ENCODE data around the gene EVA1A.

EVA1A gene

DNA sequence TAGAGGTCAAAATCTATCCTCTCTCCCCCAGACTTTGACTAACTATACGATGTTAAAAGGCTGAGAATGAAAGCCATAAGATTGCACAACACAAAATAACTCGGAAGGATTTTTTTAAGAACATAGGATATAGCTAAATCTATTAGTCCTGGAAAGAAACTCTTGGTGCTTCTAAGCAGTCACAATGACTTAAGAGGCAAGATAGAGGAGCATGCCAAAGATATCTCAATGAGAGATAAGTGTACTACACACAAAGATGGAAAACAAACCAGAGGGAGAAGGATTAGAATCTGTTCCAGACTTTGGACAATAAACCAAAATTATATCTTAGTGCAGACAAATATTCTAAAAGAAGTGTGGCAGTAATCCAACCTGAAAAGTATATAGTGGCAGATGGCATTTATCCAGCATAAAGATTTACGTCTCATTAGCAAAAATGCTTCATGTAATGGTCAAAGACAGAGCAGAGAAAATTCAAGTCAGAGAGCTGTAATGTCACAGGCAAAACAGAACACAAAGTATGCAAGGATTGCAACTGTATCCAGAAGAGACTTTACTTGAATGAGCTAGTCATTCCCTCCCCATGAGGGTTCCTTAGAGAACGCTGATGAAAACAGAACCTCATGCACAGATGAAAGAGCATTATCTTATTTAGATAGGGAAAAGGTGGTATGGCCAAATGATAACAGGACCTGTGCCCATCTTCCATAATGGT, 28.8 kb upstream of the EVA1A start:
- DNase-seq (ENCODE audit: low read depth) = no peak

DNA sequence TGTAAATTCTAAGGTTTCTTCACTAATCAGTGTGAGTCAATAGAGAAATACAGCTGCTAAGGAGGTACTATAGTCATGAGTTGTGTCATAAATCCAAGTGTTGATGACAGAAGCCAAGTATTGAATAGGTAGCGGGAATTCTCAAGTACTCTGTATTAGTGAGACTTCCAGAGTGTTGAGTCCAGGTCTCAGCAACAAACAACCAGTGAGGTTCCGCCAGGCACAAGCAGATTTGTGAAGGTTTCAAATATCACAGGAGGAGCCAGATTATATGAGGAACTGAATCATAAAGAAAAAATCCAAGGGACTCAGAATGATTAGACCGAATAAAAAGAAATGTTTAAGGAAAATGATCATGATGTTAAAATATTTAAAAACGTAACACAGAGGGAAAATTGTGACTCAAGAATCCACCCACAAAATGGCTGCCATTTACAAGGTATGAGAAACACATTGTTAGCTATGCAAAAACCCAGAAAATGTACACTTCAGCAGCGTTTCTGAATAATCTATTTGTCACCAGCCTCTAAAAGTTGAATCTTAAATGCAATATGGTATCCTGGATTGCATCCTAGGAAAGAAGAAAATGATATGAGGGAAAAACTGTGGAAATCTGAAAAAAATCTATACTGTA, 27.3 kb upstream of the EVA1A start:
- DNase-seq (ENCODE audit: low read depth) = peak; percentile 67

DNA sequence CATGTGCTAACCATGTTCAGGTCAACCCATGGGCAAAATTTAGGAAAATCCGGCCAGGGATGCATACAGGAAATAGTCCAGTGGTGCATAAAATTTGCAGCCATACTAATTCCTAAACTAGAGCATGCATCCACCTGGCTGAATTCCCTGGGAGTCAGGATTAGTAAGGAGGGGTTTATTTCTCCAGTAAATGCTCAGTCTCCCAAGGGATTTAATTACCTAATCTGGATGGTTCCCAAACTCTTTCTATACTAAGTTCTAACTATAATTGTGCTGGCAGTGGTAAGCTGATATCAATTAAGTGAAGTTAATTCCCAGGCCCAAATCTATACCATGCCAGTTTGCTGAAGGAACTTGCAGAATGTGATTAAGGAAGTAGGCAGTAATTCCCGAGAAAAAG, 26.2 kb upstream of the EVA1A start:
- DNase-seq (ENCODE audit: low read depth) = no peak

DNA sequence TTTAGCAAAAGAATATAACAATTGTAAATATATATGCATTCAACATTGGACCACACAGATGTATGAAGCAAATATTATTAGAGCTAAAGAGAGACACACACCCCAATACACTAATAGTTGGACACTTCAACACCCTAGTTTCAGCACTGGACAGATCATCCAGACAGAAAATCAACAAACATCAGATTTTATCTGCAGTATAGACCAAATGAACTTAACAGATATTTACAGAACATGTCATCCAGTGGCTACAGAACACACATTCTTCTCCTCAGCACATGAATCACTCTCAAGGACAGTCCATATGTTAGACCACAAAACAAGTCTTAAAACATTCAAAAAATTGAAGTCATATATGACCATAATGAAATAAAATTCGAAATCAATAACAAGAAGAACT, 22.1 kb upstream of the EVA1A start:
- no peak for DNase-seq (ENCODE audit: low read depth)

DNA sequence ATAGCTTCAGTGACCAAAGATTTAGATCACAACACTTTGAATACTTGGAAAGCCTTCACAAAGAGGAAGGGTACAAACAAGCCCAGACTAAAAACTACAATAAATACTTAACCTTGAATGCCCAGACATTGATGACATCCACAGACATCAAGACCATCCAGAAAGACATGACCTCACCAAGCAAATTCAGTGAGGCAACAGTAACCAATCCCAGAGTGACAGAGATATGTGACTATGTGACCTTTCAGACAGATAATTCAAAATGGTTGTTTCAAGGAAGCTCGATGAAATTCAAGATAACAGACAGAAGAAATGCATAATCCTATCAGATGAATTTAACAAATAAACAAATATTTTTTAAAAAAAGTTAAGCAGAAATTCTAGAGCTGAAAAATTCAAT, 19.9 kb upstream of the EVA1A start:
- no peak for DNase-seq (ENCODE audit: low read depth)

DNA sequence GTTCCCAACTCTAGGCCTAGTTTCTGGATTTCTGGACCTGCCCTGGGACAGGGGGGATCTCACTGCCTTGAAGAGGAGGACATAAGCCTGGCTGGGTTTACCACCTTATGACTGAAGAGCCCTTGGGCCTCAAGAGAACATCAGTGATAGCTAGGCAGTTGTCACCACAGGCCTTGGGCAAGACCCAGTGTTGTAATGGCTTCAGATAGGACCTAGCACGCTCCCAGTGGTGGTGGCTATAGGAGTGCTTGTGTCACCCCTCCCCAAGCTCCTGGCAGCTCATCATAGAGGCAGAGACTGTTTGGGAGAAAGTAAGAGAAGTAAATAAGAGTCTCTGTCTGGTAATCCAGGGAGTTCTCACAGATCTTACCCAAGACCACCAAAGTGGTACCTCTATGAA, 19.4 kb upstream of the EVA1A start:
- no peak for DNase-seq (ENCODE audit: low read depth)

DNA sequence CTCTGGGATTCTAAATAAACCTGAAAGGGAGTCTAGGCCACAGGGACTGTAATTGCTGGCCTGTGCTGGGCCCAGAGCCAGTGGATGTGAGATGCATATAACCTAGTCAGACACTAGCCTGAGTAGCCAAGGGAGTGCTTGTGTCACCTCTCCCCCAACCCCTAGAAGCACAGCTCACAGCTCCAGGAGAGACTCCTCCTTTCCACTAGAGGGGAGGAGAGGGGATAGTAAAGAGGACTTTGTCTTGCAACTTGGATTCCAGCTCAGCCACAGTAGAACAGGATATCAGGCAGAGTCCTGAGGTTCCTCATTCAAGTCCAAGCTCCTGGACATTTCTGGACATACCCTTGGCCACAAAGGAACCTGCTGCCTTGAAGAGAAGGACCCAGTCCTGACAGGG, 18.4 kb upstream of the EVA1A start:
- DNase-seq (ENCODE audit: low read depth) = no peak

DNA sequence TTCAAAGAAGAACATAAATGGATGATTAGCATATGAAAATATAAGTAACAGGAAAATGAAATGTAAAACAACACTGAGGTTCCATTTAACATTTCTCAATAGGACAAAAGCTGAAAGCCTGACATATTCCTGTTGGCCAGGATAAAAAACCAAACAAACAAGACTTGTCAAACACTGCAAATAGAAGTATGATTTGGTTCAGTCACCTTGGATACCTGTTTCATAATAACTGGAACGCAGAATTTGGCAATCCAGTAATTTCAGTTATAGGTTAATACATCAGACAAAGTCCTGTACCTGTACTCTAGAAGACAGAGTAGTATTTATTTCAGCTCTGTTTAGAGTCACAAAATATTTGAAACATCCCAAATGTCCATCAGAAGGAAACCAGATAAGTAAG, 16.5 kb upstream of the EVA1A start:
- DNase-seq (ENCODE audit: low read depth) = no peak

DNA sequence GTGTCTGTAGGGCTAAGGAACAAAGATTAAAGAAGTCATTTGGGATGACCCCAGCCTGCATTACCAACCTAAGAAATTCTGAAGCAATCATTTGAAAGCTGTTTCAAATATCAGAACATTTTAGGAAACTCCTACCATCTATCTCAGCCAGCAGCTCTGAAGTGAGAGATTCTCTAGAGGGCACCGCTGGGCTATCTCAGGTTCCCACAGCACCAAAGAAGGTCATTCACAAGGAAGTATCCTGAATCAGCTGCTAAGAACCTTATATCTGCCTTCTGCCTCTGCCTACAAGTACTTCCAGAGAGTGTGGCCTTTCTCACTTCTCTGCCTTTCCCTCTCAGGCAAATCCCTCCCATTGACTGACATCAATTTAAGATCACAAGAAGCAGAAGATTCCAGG, 13.4 kb upstream of the EVA1A start:
- no peak for DNase-seq (ENCODE audit: low read depth)

DNA sequence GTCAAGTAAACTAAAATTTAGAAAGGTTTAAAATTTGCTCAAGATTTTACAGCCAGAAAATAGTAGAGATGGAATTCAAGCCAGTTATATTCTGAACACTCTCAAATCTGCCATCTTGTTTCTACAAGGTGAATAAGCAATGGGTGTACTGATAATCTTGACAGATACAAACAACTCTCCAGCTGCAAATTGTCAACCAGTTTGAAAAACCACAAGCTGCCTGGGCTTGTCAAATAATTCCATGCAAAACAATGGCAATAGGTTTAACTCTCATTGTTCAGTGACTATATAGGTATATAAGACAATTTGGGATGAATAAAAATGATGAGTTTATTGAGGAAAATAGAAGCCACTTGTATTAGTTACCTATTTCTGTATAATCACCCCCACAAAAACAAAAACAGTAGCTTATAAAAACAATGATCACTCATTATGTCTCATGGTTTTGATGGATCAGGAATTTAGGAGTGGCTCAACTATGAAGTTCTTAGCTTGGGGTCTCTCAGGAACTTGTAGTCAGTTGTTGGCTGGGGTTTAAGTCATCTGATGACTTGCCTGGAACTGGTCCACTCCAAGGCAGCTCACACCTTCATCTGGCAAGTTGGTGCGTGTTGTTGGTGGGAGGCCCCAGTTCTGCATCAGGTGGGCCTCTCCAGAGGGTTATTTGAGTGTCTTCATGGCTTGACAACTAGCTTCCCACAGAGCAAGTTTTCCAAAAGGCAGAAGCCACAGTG, 12.6 kb upstream of the EVA1A start:
- no peak for DNase-seq (ENCODE audit: low read depth)

DNA sequence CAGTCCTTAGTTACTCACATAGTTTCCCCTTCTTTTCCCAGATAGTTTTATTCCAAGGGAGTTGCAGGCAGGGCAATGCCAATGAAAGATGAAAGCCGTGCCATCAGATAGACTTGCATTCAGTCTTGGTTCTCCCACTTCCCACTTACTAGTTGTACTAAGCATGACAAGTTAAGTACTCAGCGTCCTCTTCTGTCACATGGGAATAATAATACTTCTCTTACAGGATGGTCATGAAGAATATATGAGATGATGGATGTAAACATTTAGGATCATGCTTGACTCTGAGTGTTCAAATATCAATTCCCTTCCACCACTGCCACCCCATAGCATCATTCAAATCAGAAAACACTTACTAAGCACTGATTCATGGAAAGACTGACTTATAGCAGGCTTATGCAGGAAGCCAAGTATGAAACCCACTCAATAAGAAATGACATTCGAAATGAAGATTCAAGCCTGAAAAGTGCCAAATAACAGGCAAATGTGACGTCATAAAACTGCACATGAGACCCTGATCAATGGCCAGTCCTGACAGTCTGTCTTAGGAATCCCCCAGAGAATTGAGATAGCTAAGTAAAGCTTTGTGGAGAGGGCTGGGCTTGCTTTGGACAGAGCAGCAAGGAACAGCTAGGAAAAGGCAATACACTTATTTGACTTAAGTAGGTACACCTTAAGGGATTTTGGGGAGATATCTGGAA, 11.1 kb upstream of the EVA1A start:
- DNase-seq (ENCODE audit: low read depth) = peak; percentile 69

DNA sequence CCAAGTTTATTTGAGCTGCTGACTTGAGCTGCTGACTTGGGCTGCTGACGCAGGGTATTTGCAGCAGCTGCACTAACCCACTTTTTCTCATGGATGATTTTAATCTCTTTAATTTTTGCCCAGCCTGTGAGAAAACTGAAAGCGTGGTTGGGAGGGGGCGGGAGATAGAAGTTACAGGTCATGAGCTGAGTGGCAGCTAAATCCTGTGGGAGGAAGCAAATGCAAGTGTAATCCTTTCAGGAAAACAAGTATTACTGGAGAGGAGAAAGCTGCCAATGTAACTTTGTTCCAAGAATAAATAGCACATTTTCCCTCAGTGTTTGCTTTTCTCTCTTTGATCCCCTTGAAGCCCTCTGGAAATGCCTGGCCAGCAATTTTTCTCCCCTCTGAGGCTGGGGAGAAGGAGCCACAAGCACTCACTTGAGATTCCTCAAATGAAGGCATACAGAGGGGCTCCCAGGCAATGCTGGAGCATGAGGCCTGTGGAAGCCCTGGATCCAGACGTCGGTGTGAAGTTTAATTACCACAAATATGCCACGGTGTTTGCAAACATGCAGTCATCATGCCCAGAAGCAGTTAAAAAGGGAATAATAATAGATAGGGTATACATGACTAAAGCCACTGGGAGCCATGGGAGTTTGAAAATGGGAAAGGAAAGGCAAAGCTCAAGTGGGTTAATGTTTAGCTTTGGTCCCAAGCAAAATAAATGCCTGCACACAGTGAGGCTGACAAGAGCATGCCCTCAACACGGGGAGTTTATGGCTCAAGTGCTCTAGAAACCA, 10.4 kb upstream of the EVA1A start:
- peak; percentile 75 for DNase-seq (ENCODE audit: low read depth)

DNA sequence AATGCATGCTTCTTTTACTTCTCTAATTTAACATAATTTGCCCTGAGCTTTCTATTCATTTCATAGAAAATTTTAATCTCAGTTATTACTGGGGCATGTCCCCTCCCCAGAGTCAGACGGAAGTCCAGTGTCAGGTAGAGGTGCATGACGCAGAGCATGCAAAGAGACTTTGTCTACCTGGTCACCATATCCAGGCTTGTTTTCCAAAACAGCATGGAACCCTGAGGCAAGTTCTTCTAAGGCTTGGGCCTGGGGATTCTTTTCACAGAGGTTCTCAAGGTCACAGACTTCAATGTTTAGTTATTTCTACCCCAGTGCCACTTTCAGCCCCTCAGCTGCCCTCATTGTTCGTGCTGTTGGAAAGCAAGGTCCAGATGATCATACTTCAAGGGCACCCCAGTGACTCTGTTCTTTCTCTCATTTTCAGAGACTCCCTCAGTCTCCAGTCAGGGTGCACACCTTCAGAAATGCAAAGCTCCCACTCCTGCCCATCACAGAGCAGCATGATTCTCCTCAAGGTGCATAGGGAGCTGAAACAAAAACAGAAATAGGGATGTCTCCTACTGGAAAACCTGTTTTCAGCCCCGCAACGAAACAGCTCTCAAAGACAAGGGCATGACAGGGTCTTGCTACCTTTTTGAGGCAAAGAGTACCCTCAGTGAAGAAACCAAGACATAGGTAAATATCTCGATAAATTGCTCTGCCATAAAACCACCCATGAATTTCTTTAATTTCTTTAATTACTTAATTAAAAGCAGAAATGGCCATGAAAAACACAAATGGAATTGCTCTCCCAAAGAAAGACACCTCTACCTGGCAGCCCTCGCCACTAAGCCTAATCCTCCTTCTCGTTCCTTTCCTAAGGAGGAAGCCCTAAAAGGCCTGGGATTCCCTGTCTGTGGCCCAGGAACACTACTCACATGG, 9.5 kb upstream of the EVA1A start:
- no peak for DNase-seq (ENCODE audit: low read depth)

DNA sequence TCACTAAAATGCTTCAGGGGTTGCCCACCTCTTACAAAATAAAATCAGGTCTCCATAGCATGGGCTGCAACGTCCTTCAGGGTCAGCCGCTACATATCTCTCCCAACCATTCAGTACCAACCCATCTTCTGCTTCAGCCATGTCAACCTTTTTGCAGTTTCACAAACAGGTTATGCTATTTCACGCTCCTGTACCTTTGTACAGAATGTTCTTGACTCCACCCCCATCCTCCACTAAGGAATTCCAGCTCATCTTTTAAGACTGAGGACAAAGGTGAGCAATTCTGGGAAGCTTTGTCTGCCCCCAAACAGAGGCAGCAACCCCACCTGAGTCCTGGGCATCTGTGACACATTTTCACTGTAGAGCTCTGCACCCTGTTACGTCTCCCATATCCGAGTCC, 8.8 kb upstream of the EVA1A start:
- DNase-seq (ENCODE audit: low read depth) = no peak

DNA sequence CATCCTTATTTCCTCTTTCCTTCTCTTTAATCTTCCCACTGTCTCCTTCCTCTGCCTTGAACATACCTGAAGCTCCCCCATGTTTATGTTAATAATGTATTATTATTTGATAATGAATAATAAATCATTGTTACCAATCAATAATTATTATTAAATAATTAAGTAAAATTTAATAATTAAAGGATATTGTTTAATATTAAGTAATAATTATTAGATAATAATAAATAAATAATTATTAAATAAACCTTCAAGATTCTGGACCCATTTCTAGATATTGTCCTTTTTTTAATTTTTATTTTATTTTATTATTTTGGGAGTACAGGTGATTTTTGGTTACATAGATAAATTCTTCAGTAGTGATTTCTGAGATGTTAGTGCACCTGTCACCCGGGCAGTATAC, 7.4 kb upstream of the EVA1A start:
- DNase-seq (ENCODE audit: low read depth) = no peak

DNA sequence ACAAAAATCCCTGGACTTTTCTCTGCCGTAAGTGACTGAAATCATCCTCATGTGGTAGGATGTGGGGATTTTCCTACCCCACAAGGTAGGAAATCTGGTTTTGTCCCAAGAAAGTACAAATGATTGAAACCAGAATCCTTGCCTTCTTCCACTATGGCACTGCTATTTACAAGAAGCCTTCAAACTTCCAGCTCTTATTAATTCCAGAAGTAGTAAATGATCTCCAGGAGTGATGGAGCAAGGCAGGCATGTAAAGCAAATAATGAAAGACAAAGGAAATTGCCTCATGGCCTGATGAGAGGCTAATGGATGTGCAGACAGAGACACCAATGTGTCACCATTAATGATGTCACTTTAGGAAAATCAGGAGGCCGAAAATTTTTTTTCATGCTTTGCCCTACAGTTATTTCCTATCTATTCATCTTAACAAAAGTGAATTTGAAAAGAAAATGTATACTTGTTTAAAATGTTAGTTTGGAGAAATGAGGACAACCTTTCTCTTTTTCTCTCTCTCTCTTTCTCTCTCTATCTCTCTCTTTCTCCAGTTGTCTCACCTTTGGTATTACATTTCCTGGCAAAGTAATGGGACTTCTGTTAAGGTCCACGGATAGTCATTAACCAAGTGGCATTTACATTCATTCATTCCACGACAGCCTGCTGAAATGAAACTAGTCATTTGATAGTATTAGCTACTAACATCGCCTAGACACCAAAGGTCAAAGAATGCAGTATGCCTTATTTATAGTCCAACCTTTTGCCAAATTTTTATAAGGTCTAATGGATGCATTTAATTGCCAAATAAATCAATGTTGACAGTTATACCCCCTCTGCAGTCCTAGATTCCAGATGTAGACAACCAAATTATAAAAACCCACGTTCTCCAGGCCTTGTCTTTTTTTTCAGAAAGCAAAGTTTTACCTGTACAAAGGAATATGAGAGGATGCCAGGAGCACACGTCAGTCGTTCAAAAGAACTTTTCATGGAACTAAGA, 5.0 kb upstream of the EVA1A start:
- no peak for DNase-seq (ENCODE audit: low read depth)

DNA sequence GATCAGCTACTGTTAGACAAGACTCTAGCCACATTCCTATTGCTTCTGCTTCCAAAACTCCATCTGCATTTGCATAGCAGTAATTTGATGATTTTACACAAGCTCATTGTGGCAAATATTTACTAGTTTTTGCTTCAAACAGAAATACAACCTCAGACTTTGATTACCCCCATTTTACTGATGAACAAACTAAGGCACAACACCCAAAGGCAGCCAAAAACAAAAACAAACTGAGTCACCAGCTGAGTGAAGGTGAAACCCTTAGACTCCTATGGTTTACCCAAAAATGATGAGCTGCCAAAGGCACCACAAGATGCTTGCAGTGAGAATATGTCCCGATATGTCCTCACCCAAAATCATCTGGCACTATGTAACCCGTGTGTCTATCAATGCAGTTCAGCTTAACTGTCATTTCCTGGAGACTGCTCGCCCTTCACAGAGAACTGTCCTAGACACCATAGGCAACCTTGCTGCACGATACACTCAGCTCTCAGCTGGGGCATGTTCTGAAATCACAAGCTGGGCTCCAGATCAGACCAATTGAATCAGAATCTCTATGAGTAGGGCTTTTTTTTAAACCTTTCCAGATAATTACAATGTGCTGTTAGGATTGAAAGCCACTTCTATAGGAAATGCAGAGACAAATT, 4.1 kb upstream of the EVA1A start:
- DNase-seq (ENCODE audit: low read depth) = no peak

DNA sequence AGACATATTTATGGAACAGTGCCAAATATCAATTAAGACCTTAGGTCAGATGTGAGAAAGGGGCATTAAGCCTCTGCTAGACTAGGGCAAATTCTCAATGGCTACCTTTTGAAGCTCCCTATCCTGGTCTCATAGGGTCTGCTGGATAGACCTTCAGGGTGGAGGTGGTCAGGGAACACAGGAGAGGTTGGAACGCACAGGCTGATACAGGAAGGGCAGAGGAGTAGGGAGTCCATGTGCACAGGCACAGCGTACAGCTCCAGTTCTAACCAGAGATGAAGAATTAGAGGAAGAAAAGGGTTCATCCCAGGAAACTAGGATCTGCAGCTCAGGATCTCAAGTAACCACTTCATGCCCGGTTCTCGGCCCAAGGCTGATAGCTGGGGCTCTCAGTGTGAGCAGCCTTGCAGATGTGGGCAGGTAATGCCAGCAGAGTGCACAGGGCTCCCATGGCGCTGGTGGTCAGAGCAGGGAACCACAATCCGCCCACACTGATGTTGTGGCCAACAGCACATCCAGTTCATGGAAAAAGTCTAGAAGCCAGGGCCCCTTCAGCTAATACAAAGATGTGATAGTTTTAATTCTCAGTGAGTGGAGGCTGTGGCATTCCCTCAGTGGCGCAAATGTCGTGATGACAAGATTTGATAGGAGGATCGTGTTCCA, 3.4 kb upstream of the EVA1A start:
- DNase-seq (ENCODE audit: low read depth) = no peak

DNA sequence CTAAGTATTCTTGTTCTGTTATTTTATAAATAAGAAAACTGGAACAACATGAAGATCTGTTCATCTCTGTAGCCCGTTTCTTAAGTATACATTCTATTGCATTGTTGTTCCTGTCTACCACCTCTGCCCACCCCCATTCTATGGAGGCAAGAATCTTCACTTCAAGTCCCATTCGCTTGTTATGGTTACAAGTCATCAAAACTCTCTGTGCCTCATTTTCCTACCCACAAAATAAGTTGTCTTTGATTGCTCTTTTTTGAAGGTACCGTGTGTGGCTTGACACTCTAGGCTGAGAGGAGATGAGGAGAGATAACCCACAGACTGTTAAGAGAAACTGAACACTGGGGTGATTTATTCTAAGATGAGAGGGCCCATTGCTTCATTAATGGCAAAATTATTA, 2.9 kb upstream of the EVA1A start:
- no peak for DNase-seq (ENCODE audit: low read depth)

Data from stromal cell of bone marrow (primary cell).